GM18519 (cell line): Measurements from ENCODE around the gene HDHD5.
"Not testable (repeated sequence)": the region's sequence is repeated elsewhere in the genome, so short reads cannot be mapped to it uniquely, and the experiment has no call there.

Experiments
- ATAC-seq: cut with Tn5 transposase; IDR thresholded peaks from one replicate; pipeline ENCODE4 v1.9.1; 2021; ENCODE audit warnings: mild to moderate bottlenecking, moderate library complexity; ENCODE audit not compliant: unreplicated experiment, low FRiP score

The HDHD5 gene

GRCh38 chr22:17157714-17158113 lies 1.4 kb downstream of the HDHD5 start:
- no peak for ATAC-seq

- no peak for ATAC-seq
These were observed 3.1 kb downstream of the HDHD5 start for GRCh38 chr22:17155941-17156340.

GRCh38 chr22:17152971-17153370 lies 6.1 kb downstream of the HDHD5 start:
- no peak for ATAC-seq

GRCh38 chr22:17152340-17152739 lies 6.7 kb downstream of the HDHD5 start:
- no peak for ATAC-seq

- no peak for ATAC-seq
These were observed 9.8 kb downstream of the HDHD5 start for GRCh38 chr22:17149076-17149815.

- not testable (repeated sequence) for ATAC-seq
These were observed 11.6 kb downstream of the HDHD5 start for GRCh38 chr22:17147458-17147857.

GRCh38 chr22:17145021-17145680 lies 13.9 kb downstream of the HDHD5 start:
- ATAC-seq: no peak

- no peak for ATAC-seq
These were observed 15.3 kb downstream of the HDHD5 start for GRCh38 chr22:17143826-17144225.

GRCh38 chr22:17143101-17143500 lies 16.0 kb downstream of the HDHD5 start:
- no peak for ATAC-seq

- ATAC-seq: no peak
These were observed 18.0 kb downstream of the HDHD5 start for GRCh38 chr22:17140826-17141766.

GRCh38 chr22:17140022-17140421 lies 19.1 kb downstream of the HDHD5 start:
- no peak for ATAC-seq

- ATAC-seq: no peak
These were observed 20.6 kb downstream of the HDHD5 start for GRCh38 chr22:17138513-17138912.

GRCh38 chr22:17137861-17138425 lies 21.1 kb downstream of the HDHD5 start:
- no peak for ATAC-seq

- no peak for ATAC-seq
These were observed 21.9 kb downstream of the HDHD5 start for GRCh38 chr22:17137170-17137569.

- ATAC-seq: no peak
These were observed 23.8 kb downstream of the HDHD5 start for GRCh38 chr22:17135153-17135760.

- ATAC-seq: no peak
These were observed 25.9 kb downstream of the HDHD5 start for GRCh38 chr22:17133137-17133536.

GRCh38 chr22:17132112-17132511 lies 27.0 kb downstream of the HDHD5 start:
- ATAC-seq: no peak

- no peak for ATAC-seq
These were observed 27.4 kb downstream of the HDHD5 start for GRCh38 chr22:17131686-17132085.

GRCh38 chr22:17130199-17130598 lies 28.9 kb downstream of the HDHD5 start:
- no peak for ATAC-seq
